ENCODE results near the gene PCNX2. TPM values are rescaled to one million over a fixed set of nuclear protein-coding genes. Genes with fewer than 3 reads are reported as not detected.

The PCNX2 gene
- total and polyA plus RNA-seq, 2 of the 8 experiments (the other 6 are each of a cell fraction or from before 2014, with no cell fraction given) = 46.1 to 57.6 TPM

GRCh38 chr1:233025157-233025556, 270.4 kb downstream of the PCNX2 start (continued):
- TF ChIP-seq CHD7 (IDR thresholded peaks at IDR 0.05; ENCODE audit: insufficient replicate concordance, low read length) = no peak
- TF ChIP-seq YY1 (IDR thresholded peaks at IDR 0.05; ENCODE audit: low read depth, low read length) = peak; percentile 84
- no peak for TF ChIP-seq POLR2A (IDR thresholded peaks at IDR 0.05; ENCODE audit: control extremely low read depth in 1 of 2, low read depth in 2 of 2, low read length in 2 of 2)
- no peak for TF ChIP-seq RXRA (IDR thresholded peaks at IDR 0.05; ENCODE audit: insufficient read depth, low read depth, low read length)
- no peak for TF ChIP-seq SP1 (IDR thresholded peaks at IDR 0.05; ENCODE audit: low read depth, low read length)
- TF ChIP-seq KDM4A (IDR thresholded peaks at IDR 0.05; ENCODE audit: low read depth, low read length, severe bottlenecking) = no peak
- TF ChIP-seq MAFK (IDR thresholded peaks at IDR 0.05; ENCODE audit: low read depth, low read length) = no peak
- no peak for TF ChIP-seq CEBPB (IDR thresholded peaks at IDR 0.05; ENCODE audit: low read depth, low read length)
- no peak for TF ChIP-seq FOSL1 (IDR thresholded peaks at IDR 0.05; ENCODE audit: insufficient read depth, low read depth, low read length)
- TF ChIP-seq GTF2F1 (IDR thresholded peaks at IDR 0.05; ENCODE audit: borderline replicate concordance, low read depth, low read length) = no peak
- TF ChIP-seq KDM1A (IDR thresholded peaks at IDR 0.05; ENCODE audit: borderline replicate concordance, low read length) = no peak
- peak; percentile 44; the same call in 1 of the 2 replicates for TF ChIP-seq POLR2AphosphoS5 (IDR thresholded peaks at IDR 0.05; ENCODE audit: low read depth, low read length)
- TF ChIP-seq SUZ12 (IDR thresholded peaks at IDR 0.05; ENCODE audit: low read length) = no peak
